PC-9 (cell line): ENCODE data around the gene TM9SF1. TPM values are rescaled to one million over a fixed set of nuclear protein-coding genes. Genes with fewer than 3 reads are reported as not detected.

Experiments used
- BruUV-seq: library from RNA; stranded (reverse); fragments of 400-500 nt; replicated peaks from 2 replicates; lab custom pipeline; 2021; lab: Mats Ljungman, UMichigan
- CTCF ChIA-PET: fragments of 300-600 bp; sonication (Branson Sonifier 250); formaldehyde crosslinking; loops from one replicate; lab custom pipeline; 2022; ENCODE audit warnings: antibody characterized with exemption; lab: Charles Lee
- POLR2A ChIA-PET: fragments of 300-600 bp; sonication (Branson Sonifier 250); formaldehyde crosslinking; loops from one replicate; lab custom pipeline; 2022; ENCODE audit warnings: antibody characterized with exemption; ENCODE audit not compliant: unreplicated experiment; lab: Charles Lee
- DNase-seq, 2 experiments: peaks; one replicate each; pipeline versions ENCODE4 v3.0.0 to v3.0.0-alpha.2; 2015 to 2022; ENCODE audit warnings: mixed read lengths in 1 of 2
- H2AFZ ChIP-seq: fragments of 200-600 bp; sonication (generic); 2 replicates; pipeline ENCODE4 v1.8.1; 2017; ENCODE audit warnings: antibody characterized with exemption
- H3F3A ChIP-seq: fragments of 200-600 bp; sonication (generic); 2 replicates; pipeline ENCODE4 v1.8.1; 2017; ENCODE audit warnings: antibody characterized with exemption, mild to moderate bottlenecking, low read depth; ENCODE audit not compliant: insufficient read depth
- H3K27ac ChIP-seq: fragments of 200-600 bp; sonication (generic); 2 replicates; pipeline ENCODE4 v1.6.1; 2016; ENCODE audit warnings: mixed run types
- H3K27me3 ChIP-seq: fragments of 200-600 bp; sonication (generic); 2 replicates; pipeline ENCODE4 v1.6.1; 2016; ENCODE audit warnings: low read depth, mixed run types; ENCODE audit not compliant: insufficient read depth
- H3K36me3 ChIP-seq: fragments of 200-600 bp; sonication (generic); 2 replicates; pipeline ENCODE4 v1.6.1; 2016; ENCODE audit warnings: low read depth, mixed run types
- H3K4me1 ChIP-seq: fragments of 200-600 bp; sonication (generic); replicated peaks from 2 replicates; pipeline ENCODE4 v1.6.1; 2016; ENCODE audit warnings: mixed run types; ENCODE audit not compliant: insufficient read depth
- H3K4me2 ChIP-seq: fragments of 200-600 bp; sonication (generic); 2 replicates; pipeline ENCODE4 v1.6.1; 2017; ENCODE audit warnings: mixed run types
- H3K4me3 ChIP-seq: fragments of 200-600 bp; sonication (generic); 2 replicates; pipeline ENCODE4 v1.6.1; 2016; ENCODE audit warnings: mixed run types
- H3K79me2 ChIP-seq: fragments of 200-600 bp; sonication (generic); 2 replicates; pipeline ENCODE4 v1.6.1; 2017; ENCODE audit warnings: low read depth, mixed run types
- H3K9me2 ChIP-seq: fragments of 200-600 bp; sonication (generic); 2 replicates; pipeline ENCODE4 v1.8.1; 2017; ENCODE audit warnings: mild to moderate bottlenecking; ENCODE audit not compliant: insufficient read depth
- H3K9me3 ChIP-seq: fragments of 200-600 bp; sonication (generic); 2 replicates; pipeline ENCODE4 v1.8.1; 2016; ENCODE audit warnings: low read depth; ENCODE audit not compliant: insufficient read depth
- H4K20me1 ChIP-seq: fragments of 200-600 bp; sonication (generic); 2 replicates; pipeline ENCODE4 v1.8.1; 2017; ENCODE audit not compliant: insufficient read depth
- EZH2 ChIP-seq: fragments of 200-600 bp; sonication (generic); IDR thresholded peaks from 2 replicates; pipeline ENCODE4 v1.8.0; 2017; ENCODE audit warnings: antibody characterized with exemption, low read depth
- intact Hi-C: fragments of 100-400 bp; cut with micrococcal nuclease; formaldehyde crosslinking; loops from one replicate; pipeline ENCODE4 v1.10.0; 2022; ENCODE audit not compliant: unreplicated experiment
- total RNA-seq: library from RNA; stranded (reverse); gene quantifications from 2 replicates; pipeline ENCODE4 v1.2.3, GENCODE V29; 2021
- TF ChIP-seq, protein P1 (sequence below): fragments of 200-600 bp; sonication (generic); conservative IDR thresholded peaks from 2 replicates; pipeline ENCODE4 v1.6.1; 2017; ENCODE audit warnings: mixed run types, antibody characterized with exemption, mild to moderate bottlenecking, moderate library complexity

TM9SF1 gene
- total RNA-seq, 1 experiment from 2014 or later, result 37.3 TPM

DNA sequence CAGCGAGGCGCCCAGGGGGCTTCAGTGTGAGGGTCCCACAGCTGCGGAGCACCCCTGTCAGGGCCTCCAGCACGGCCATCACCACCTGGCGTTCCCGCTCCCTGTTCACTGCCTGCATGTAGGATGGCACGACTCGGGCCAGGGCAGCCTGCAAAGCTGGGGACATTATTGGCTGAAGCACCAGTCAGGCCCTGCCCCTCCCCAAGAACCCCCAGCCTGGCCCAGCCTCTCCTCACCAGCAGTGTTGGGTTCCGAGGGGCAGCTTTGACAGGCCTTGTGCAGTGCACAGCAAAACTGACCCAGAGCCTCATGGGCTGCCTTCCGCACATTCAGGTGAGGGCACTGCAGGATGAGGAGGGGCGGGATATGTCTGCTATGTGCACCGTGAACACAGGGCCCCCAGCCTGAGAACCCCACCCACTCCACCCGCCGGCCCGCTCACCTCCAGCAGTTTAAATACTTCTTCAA lies 12.2 kb downstream of the TM9SF1 start:
- no peak overlapping the region for H3K4me2 ChIP-seq
- intact Hi-C loops, result no loop called here
- BruUV-seq, result no TSS peak
- ChIA-PET POLR2A (interaction anchor here (0.8 kb wide), 1 partner anchor 33 kb away, joined by 4 read pairs; no protein-coding TSS in a partner anchor), CTCF (no interaction called here)
- no peaks in the 10 kb centered on the region; the same call in 1 of the 2 replicates for H4K20me1 ChIP-seq
- H3K4me3 ChIP-seq, result no peak overlapping the region
- peaks cover 13% of the 10 kb centered on the region for H3K79me2 ChIP-seq
- H3F3A ChIP-seq, result no peaks in the 10 kb centered on the region
- no peak overlapping the region for H2AFZ ChIP-seq
- no peaks in the 10 kb centered on the region for H3K9me3 ChIP-seq
- TF ChIP-seq EZH2, result no peak
- TF ChIP-seq, protein P1, sequence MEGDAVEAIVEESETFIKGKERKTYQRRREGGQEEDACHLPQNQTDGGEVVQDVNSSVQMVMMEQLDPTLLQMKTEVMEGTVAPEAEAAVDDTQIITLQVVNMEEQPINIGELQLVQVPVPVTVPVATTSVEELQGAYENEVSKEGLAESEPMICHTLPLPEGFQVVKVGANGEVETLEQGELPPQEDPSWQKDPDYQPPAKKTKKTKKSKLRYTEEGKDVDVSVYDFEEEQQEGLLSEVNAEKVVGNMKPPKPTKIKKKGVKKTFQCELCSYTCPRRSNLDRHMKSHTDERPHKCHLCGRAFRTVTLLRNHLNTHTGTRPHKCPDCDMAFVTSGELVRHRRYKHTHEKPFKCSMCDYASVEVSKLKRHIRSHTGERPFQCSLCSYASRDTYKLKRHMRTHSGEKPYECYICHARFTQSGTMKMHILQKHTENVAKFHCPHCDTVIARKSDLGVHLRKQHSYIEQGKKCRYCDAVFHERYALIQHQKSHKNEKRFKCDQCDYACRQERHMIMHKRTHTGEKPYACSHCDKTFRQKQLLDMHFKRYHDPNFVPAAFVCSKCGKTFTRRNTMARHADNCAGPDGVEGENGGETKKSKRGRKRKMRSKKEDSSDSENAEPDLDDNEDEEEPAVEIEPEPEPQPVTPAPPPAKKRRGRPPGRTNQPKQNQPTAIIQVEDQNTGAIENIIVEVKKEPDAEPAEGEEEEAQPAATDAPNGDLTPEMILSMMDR, result no peak
- H3K36me3 ChIP-seq, result no peaks in the 10 kb centered on the region
- H3K9me2 ChIP-seq, result no peaks in the 10 kb centered on the region
- H3K27ac ChIP-seq, result no peak overlapping the region
- H3K4me1 ChIP-seq, result peaks cover 6% of the 10 kb centered on the region
- no peak for DNase-seq
- H3K27me3 ChIP-seq, result no peaks in the 10 kb centered on the region

DNA sequence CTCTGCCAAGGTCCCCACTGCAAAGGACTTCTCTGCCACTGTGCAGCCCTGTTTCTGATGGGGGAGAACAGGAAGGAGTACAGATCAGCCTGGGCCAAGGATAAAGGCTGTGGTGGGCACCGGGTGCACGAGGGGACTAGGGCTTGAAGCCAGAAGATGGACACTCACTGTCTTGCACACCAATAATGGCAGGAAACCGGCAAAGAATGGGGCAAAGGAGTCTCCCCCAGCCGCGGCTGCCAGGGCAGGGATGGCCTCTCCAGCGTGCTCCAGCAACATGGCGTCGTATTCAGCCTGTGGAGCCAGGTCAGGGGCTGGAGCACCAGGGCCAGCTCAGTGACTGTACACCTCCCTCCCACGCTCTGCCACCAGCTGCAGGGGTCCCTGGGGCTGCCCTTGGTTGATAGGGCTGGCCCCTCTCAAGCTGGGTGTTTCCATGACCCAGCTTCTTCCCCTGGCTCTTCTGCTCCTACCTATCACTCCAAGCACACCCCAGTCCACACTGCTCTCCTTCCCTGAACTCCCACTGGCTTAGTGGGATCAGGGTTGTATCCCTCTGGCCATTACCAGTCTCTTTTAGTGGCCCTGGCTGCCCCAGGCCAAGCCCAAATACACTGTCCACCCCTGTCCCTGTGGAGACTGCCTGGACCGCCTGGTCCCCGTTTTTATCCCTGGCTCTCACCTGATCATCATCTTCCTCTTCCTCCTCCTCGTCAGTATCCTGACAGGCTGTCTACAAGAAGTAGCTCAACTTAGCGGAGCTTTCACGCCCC lies 12.9 kb downstream of the TM9SF1 start:
- CTCF ChIA-PET, result no interaction called here
- Histone ChIP-seq H3K36me3 (no peaks in the 10 kb centered on the region), H4K20me1 (no peaks in the 10 kb centered on the region; the same call in 1 of the 2 replicates), H3K79me2 (peaks cover 6% of the 10 kb centered on the region; the same call in 1 of the 2 replicates), H3K4me3 (no peak overlapping the region), H3K4me1 (no peaks in the 10 kb centered on the region), H2AFZ (no peak overlapping the region), H3K9me2 (no peaks in the 10 kb centered on the region), H3K27me3 (no peaks in the 10 kb centered on the region), H3F3A (no peaks in the 10 kb centered on the region), H3K4me2 (no peak overlapping the region), H3K27ac (no peak overlapping the region), H3K9me3 (no peaks in the 10 kb centered on the region)
- no TSS peak for BruUV-seq
- DNase-seq, result no peak
- intact Hi-C loops, result no loop called here
- TF ChIP-seq, protein P1, result no peak
- TF ChIP-seq EZH2, result no peak
- POLR2A ChIA-PET, result no interaction called here

GRCh38 chr14:24181371-24182077 lies 13.7 kb downstream of the TM9SF1 start:
- no peaks in the 10 kb centered on the region for H3K27me3 ChIP-seq
- H4K20me1 ChIP-seq, result no peaks in the 10 kb centered on the region; the same call in 1 of the 2 replicates
- no peak for TF ChIP-seq EZH2
- TF ChIP-seq, protein P1, result no peak
- intact Hi-C loops, result no loop called here
- BruUV-seq, result no TSS peak
- H3K36me3 ChIP-seq, result no peaks in the 10 kb centered on the region
- no peak for DNase-seq
- H3K4me3 ChIP-seq, result no peak overlapping the region
- H3K79me2 ChIP-seq, result no peaks in the 10 kb centered on the region
- H2AFZ ChIP-seq, result no peak overlapping the region
- H3K9me3 ChIP-seq, result no peaks in the 10 kb centered on the region
- H3K4me1 ChIP-seq, result no peaks in the 10 kb centered on the region
- no peaks in the 10 kb centered on the region for H3K9me2 ChIP-seq
- CTCF ChIA-PET, result no interaction called here
- no peaks in the 10 kb centered on the region; the same call in 1 of the 2 replicates for H3F3A ChIP-seq
- no peak overlapping the region for H3K27ac ChIP-seq
- no peak overlapping the region for H3K4me2 ChIP-seq
- POLR2A ChIA-PET, result interaction anchor here (0.7 kb wide), 1 partner anchor 21 kb away, joined by 3 read pairs; no protein-coding TSS in a partner anchor
